Right atrium auricular region (tissue), 2 donors: ENCODE data around the gene CORIN. TPM values are rescaled to one million over a fixed set of nuclear protein-coding genes. Genes with fewer than 3 reads are reported as not detected.
"Not testable (repeated sequence)": the region's sequence is repeated elsewhere in the genome, so short reads cannot be mapped to it uniquely, and the experiment has no call there.

Source experiments
- DNase-seq: peaks from one replicate; pipeline ENCODE4 v3.0.0-alpha.2; 2019; ENCODE audit warnings: low spot score
- H3K27ac ChIP-seq, 2 donors: fragments of 200-600 bp; sonication (generic); 1 replicate in 1 of 2; 2 replicates in 1 of 2; pipeline ENCODE4 v1.5.1; 2016 to 2019
- H3K27me3 ChIP-seq, 2 donors: fragments of 200-600 bp; sonication (generic); one replicate each; pipeline versions ENCODE4 v1.5.1 to v1.6.0; 2017 to 2019
- H3K36me3 ChIP-seq: fragments of 200-600 bp; sonication (generic); one replicate; pipeline ENCODE4 v1.5.1; 2016
- H3K4me1 ChIP-seq, 2 donors: fragments of 200-600 bp; sonication (generic); one replicate each; pipeline versions ENCODE4 v1.5.1 to v1.6.0; 2017 to 2019
- H3K4me3 ChIP-seq, 2 donors: fragments of 200-600 bp; sonication (generic); 1 replicate in 1 of 2; 2 replicates in 1 of 2; pipeline ENCODE4 v1.5.1; 2017 to 2019; ENCODE audit warnings: mild to moderate bottlenecking in 1 of 2, moderate library complexity in 1 of 2
- H3K9me3 ChIP-seq, 2 donors: fragments of 200-600 bp; sonication (generic); one replicate each; pipeline ENCODE4 v1.5.1; 2019
- total RNA-seq, 2 donors: library from RNA; depleted of rRNA; stranded (reverse); fragments of >200 nt; gene quantifications; one replicate each; pipeline ENCODE4 v1.1.0, GENCODE V29; 2016
- TF ChIP-seq, protein P1 (sequence below), 2 donors: fragments of 200-600 bp; sonication (generic); IDR thresholded peaks; one replicate each; pipeline ENCODE4 v1.5.1; 2019; ENCODE audit warnings: antibody characterized with exemption in 2 of 2

CORIN gene
- total RNA-seq, 2 donors from 2014 or later: 42.3 to 180 TPM

DNA sequence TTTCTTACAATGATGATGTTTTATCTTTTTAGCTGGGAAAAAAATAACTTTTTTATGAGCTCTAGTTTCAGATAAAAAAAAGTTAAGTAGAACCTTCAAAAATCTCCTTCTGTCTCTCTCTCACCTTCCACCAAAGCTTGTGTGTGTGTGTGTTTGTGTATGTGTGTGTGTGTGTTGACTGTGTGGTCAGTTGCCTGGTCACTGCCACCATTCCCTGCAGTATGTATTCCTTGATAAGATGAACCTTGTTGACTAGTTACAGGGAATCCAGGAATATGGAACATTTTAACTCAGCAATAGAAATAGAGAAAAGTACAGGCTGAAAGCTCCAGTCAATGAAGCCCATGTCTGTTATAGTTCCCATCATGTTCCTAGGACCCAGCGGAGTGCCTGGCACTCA lies 143.5 kb downstream of the CORIN start:
- DNase-seq: no peak
- TF ChIP-seq, protein P1, sequence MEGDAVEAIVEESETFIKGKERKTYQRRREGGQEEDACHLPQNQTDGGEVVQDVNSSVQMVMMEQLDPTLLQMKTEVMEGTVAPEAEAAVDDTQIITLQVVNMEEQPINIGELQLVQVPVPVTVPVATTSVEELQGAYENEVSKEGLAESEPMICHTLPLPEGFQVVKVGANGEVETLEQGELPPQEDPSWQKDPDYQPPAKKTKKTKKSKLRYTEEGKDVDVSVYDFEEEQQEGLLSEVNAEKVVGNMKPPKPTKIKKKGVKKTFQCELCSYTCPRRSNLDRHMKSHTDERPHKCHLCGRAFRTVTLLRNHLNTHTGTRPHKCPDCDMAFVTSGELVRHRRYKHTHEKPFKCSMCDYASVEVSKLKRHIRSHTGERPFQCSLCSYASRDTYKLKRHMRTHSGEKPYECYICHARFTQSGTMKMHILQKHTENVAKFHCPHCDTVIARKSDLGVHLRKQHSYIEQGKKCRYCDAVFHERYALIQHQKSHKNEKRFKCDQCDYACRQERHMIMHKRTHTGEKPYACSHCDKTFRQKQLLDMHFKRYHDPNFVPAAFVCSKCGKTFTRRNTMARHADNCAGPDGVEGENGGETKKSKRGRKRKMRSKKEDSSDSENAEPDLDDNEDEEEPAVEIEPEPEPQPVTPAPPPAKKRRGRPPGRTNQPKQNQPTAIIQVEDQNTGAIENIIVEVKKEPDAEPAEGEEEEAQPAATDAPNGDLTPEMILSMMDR (IDR thresholded peaks at IDR 0.05): no peak
- no peaks in the 10 kb centered on the region for H3K9me3 ChIP-seq
- peaks cover 0 to 9% of the 10 kb centered on the region in 2 donors for H3K4me1 ChIP-seq
- H3K27ac ChIP-seq: peak overlapping the region in 1 of 2 donors; percentile 4
- no peaks in the 10 kb centered on the region for H3K36me3 ChIP-seq
- H3K27me3 ChIP-seq: no peaks in the 10 kb centered on the region
- no peak overlapping the region for H3K4me3 ChIP-seq

DNA sequence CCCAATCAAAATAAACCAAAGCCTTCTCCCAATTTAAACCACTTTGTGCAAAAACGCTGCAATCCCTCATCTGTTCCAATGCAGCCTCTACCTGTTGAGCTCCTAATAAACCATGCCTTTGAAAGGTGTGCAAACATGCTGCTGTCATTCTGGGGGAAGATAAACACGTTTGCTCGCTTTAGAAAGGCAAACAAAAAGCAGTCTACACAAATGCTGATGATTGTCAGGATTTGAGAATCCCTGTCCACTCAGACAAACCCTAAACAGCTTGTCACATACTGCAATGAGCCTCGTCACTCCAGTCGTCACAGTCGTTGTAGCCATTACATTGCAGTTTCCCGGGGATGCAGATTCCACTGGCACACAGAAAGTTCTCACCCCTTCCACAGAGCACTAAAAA lies 145.2 kb downstream of the CORIN start:
- TF ChIP-seq, protein P1 (IDR thresholded peaks at IDR 0.05): no peak
- peak overlapping the region in 1 of 2 donors; percentile 51 for H3K27ac ChIP-seq

DNA sequence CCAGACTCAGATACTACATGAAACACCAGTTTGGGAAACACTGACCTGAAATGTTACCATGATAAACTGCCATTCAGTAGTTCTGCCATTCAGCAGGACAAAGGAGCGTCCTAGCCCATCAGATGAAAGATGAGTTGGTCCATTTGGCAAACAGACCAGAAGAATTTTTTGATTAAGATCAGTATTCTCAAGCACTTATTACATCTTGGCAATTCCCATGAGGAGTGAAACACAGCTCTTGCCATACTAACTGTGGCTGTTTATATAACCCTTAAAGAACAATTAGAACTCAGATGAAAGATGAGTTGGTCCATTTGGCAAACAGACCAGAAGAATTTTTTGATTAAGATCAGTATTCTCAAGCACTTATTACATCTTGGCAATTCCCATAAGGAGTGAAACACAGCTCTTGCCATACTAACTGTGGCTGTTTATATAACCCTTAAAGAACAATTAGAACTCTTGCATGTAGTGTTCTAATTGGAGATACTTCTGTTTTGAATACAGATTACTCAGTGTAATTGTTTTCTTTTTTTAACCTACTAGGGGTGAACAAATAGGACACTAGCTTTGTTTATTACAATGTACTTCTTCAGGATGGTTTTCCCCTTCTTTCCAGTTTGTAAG lies 146.0 kb downstream of the CORIN start:
- Histone ChIP-seq H3K4me1 (peaks cover 0 to 12% of the 10 kb centered on the region in 2 donors), H3K27ac (peak overlapping the region in 1 of 2 donors; percentile 51)
- not testable (repeated sequence) for H3K27me3 ChIP-seq, H3K9me3 ChIP-seq, H3K36me3 ChIP-seq, DNase-seq, H3K4me3 ChIP-seq

More for the DNA sequence above, 145.2 kb downstream of the CORIN start:
- no peak overlapping the region for H3K4me3 ChIP-seq
- H3K9me3 ChIP-seq: no peaks in the 10 kb centered on the region
- H3K27me3 ChIP-seq: no peaks in the 10 kb centered on the region
- H3K4me1 ChIP-seq: peaks cover 0 to 9% of the 10 kb centered on the region in 2 donors
- H3K36me3 ChIP-seq: no peaks in the 10 kb centered on the region
- no peak for DNase-seq

DNA sequence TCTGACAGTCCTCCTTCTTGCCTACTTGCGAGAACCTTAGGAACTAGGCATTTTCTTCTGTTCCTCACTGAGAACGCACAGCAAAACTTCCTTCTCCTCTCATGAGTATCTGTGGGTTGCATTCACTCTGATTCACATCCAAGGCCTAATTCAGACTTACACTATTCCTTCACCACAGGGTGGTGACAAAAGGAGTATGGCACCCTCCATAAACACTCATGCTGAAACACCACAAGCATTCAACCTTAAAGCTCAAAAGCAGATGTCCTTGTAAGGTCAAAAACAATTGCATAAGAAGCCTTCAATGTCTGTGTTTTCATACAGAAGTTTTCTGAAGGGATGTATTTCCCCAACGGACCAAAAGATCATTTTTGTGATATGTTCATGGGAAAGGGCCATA lies 147.3 kb downstream of the CORIN start:
- H3K4me3 ChIP-seq: no peak overlapping the region
- no peak for DNase-seq
- no peaks in the 10 kb centered on the region for H3K36me3 ChIP-seq
- H3K9me3 ChIP-seq: no peaks in the 10 kb centered on the region
- H3K27ac ChIP-seq: no peak overlapping the region
- H3K4me1 ChIP-seq: peaks cover 0 to 16% of the 10 kb centered on the region in 2 donors
- no peaks in the 10 kb centered on the region for H3K27me3 ChIP-seq
- TF ChIP-seq, protein P1 (IDR thresholded peaks at IDR 0.05): no peak

DNA sequence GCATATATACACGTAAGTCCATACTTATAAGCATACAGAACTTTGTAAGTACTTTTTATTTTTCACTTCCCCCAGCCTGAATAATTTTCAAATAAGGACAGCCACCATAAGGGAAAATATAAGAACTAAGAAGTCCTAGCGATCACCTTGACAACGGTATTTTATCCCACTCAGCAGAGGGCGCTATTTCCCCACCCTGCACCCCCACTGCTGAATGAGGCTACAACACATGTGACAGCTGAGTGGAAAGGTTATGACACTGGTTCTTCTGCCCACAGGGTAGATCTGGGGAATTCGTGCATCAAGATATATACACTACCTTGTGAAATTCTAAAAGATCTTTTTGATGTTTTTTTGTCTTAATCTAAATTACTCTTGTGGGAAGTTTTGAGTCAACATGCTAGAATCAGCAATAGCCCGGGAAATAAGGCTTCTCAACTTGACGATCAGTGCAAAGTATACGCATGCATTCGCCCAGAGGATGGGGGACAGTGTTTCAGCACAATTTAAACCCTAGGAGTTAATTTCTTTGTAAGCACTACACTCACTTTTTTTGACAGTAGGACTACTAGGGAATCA lies 151.5 kb downstream of the CORIN start:
- no peaks in the 10 kb centered on the region for H3K27me3 ChIP-seq
- no peaks in the 10 kb centered on the region for H3K9me3 ChIP-seq
- peaks cover 0 to 7% of the 10 kb centered on the region in 2 donors for H3K4me1 ChIP-seq
- peak overlapping the region in 1 of 2 donors; percentile 18 for H3K27ac ChIP-seq
- H3K4me3 ChIP-seq: no peak overlapping the region
- H3K36me3 ChIP-seq: no peaks in the 10 kb centered on the region
- TF ChIP-seq, protein P1 (IDR thresholded peaks at IDR 0.05): peak; percentile 65 to 79
- no peak for DNase-seq

DNA sequence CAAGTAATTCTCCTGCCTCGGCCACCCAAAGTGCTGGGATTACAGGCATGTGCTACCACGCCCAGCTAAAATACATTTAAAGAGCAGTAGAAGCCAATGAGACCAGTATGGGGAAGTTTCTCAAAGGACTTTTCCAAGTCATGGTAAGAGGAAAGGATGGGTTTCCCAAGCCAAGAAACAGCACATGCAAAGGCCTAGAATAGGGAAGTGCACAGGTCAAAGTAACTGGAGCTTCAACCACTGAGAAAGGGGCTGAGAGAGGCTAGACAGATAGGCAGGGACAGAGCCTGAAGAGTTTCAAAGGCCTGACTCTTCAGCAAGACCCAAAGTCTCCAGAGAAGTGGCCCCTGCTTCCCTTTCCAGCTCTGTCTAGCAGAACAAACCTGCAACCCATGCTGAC lies 162.1 kb downstream of the CORIN start:
- TF ChIP-seq, protein P1 (IDR thresholded peaks at IDR 0.05): no peak
- H3K27me3 ChIP-seq: no peaks in the 10 kb centered on the region
- no peak overlapping the region for H3K4me3 ChIP-seq
- no peaks in the 10 kb centered on the region for H3K4me1 ChIP-seq
- peaks cover 25% of the 10 kb centered on the region for H3K36me3 ChIP-seq
- H3K9me3 ChIP-seq: no peaks in the 10 kb centered on the region
- no peak overlapping the region for H3K27ac ChIP-seq
- DNase-seq: no peak
